ENCODE data around the gene PSMG1.
"Not testable (repeated sequence)": the region's sequence is repeated elsewhere in the genome, so short reads cannot be mapped to it uniquely, and the experiment has no call there.

PSMG1 gene

DNA sequence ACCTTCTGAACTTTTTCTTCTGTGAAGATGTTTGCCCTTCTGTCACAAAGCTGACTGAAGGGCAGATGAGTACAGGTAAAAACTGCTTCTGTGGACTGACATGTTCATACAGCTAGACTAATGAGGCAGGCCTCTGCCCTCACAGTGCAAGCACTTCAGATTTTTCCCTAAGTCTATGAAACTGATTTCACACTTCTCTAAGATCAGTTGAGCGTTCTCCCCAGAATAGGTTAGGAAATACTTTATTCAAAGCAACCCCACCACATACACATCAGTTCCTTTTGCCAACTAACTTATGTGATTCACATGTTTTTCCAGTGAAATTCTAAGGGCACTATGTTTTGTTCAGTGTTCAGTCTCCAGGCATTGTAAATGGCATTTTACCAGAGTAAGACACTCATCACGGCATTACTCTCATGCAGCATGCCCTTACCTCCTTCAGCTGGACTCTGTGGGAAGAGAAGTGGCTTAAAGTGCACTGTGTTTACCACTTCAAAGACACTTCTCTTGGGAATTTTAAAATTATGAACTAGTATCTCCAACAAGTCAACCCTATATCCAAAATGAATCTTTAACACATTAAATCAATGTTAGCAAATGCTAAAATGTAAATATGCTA is 5.4 kb upstream of the PSMG1 start:
- no peak for FAIRE-seq

DNA sequence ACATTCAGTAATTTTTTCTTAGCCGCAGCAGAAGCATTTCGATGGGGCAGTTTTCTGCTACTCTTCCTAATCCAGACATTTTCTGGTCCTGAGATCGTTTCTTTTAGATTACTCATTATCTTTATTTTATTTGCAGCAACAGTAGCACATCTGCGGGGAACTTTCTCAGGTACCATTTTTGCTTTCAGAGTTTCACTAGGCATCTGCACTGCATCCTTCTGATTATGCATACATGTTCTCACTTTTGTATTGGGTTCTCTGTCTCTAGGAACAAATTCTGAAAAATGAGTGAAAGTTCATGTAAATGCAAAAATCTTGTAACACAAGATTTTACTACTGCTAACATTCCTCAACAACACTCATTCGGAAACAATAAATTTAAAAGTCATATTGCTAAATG is 3.9 kb upstream of the PSMG1 start:
- FAIRE-seq: no peak

DNA sequence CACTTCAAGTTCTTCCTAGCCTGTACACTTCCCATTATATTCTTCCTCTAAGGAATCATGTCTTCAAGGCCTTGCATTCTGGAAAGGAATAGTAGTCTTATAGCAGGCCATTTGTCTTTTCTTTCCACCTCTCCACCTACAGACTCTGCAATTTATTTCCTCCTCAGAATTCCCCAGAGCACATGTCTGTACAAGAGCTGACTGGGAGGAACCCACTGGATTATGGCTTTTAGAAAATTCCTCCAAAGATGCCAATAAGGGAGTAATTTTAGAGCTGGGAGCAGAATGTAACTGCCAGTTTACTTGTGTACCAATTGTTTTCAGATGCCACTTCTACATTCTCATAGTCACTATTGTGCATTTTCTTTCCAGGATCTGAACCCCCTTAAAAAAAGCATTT is 3.4 kb upstream of the PSMG1 start:
- FAIRE-seq: no peak

DNA sequence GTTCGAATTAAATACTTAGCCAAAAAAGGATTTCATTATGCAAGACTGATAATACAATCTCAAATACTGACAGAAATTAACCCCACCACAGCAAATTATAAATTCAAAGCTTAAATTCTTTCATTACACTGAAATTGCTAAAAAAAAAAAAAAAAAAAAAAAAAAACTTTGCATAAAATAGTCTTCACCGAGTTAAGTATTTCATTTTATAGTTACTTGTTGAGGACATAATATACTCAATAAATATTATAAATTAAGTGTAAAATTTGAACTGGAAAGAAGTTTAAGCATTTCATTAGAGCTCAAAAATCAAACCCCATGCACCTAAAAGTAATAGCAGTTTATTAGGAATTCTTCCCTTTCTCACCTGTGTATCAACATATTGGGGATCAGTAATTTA is 1.9 kb upstream of the PSMG1 start:
- FAIRE-seq: no peak

DNA sequence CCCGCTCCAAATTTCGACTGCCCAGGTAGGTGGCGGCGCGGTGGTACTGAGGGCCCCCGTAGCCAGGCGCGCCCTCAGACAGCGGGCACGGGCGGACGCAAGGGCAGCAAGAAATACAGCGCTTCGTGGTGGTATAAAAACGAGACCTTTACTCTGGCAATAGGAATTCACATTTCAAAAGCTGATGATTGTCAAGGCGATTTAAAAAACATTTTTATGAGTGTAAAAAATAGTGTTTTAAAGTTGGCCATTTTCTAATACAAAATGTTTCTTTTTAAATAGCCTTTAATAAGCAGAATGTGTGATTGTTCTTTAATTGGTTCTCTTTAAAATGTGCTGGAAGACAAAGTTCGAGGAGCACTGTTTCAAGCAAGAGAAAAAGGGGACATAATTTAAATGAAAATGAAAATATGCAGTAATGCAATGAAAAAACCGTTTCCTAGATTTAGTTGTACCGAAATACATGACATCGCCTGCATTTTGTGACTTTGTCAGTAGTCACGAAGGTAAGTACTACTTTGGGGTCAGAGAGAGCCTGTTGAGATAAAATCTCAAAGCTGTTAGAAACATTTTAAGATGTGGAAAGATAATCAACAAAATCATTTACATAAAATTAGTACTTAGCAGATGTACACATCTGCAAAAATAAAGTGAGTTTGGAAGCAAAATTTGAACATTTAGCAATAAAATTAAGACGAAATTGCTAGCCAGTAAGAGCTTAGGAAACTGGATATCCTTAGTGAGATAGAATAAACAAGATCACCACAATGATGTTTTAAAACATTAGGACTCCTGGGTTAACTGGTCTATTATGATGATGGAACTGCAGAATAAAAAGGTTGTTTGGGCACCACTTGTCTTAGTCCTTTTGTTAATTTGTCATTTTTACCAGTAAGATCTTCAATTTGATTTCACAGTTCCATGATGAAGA is 1.1 kb upstream of the PSMG1 start:
- FAIRE-seq: peak; percentile 37

DNA sequence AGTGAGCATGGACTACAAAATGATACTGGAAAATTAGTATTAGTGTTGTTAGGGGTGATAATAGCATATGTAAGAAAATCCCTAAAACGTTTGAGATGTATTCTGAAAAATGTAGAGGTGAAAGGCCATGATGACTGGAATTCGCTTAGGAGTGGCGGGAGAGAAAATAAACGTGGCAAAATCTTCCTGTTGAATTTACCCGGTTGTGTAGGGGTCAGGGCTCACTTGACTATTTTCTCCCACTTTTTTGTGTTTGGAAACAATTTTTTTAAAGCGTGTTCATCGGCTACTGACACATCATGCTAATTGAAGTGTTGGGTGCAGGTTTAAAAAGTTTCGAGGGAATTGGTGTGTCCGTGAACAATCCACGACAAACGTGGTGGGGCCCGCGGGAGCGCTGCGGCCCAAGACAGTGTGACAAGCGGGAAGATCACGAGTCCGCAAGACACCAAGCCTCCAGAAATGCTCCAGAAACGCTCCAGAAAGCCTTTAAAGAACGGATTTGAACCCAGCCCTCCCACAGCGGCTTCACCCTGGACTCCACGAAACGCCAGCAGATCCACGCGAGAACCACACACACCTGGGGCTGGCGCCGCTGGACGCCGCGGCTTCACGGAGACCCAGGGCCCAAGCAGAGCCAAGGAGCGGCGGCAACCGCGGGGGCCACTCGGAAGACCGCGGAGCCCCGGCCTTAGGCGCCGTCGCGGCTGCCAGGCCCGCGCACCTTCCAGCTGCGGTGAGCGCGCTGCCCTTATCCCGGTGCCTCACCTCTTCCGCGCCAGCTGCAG is 573 bp downstream of the PSMG1 start:
- FAIRE-seq: no peak

DNA sequence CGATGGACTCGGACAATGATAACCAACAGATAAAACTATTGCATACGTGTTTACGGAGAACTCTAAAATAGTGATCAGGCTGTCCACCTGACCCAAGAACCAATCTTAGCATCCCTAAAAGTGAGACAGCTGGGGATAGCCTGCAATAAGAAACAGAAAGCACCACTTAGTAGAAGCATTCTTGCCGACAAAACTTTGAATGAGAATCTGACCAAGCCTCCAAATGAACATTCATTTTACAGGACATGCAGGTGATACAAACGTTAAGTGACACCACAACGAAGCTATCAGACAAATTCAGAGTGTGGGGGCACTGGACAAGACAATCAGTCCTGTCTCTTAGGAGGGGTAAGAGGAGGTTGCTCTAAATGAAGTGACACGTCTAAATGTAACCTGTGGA is 1.2 kb downstream of the PSMG1 start:
- FAIRE-seq: no peak

DNA sequence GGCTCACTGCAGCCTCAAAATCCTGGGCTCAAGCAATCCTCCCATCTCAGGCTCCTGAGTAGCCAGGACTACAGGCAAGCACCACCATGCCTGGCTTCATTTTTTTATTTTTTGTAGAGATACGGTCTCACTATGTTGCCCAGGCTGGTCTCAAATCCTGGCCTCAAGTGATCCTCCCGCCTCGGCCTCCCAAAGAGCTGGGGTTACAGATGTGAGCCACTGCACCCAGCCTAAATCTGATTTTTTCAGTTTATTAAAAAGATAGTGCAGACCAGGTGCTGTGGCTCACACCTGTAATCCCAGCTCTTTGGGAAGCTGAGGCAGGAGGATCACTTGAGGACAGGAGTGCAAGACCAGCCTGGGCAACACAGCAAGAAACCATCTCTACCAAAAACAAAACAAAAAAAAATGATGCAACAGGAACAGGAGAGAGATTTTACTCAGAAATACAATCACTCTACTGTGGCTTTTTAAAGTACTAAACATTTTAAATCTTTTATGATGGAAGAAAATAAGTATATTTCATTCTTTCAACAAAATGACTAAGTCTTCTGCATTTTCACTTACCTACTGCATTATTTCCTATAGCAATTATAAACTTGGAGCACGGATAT is 1.9 kb downstream of the PSMG1 start:
- FAIRE-seq: no peak

DNA sequence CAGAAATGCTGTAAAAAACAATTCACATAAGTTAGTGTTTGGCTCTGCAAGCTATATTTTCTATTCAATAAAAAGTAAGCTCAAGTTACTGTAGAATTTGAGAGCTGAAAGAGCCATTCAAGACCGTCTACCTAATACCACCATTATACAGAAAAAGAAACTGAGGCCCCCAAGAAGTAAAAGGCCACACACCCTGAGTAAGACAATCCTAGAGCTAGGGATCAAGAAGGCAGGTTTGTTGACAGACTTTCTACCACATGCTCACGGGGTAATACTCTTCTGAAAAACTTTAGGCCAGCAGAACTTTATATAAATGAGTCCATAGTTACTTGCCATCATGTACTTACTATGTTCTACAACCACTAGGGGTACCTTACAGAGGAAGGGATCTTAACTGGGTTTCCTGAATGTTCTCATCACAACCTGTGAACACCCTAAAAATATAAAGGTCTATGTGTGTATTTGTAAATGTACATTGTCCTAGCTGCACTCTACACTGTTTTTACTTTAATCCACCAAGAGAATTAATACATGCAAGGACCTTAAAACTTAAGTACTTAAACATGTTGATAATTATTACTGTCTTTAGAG is 2.7 kb downstream of the PSMG1 start:
- FAIRE-seq: no peak

DNA sequence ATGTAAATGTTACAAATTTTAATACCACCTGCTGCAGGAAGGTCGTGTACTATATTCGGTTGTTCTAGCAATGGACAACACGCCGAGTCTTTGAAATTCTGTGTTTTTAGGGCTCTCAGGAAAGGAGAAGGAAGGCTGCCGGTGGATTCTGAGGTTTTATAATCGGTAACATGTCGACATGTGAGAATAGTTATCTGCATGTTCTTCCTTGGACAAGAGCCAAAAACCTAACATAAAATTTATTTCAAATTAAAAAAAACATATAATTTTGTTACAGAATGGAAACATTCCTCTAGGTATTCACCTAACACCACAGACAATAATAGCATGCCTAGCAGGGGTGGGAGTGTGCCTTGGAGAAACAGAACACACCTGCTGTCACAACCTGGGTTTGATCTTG is 4.8 kb downstream of the PSMG1 start:
- no peak for FAIRE-seq

DNA sequence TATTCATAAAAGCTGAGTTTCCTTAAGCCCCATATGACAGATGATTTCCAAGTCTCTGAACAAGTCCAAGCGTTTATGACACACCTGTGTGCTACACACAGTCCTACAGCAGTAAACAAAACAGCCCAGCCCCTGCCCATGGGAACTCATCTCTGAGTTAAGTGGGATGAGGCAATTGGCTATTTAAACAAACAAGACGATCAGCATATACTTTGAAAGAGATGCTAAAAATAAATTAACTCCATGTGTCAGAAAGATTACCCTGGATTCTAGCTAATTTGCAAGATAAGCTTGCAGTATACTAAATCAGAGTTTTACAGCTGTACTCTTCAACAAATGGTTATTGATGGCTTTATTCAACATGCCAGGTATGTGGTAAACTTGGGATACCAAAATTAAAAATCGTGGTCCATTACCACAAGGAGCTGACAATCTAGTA is 7.0 kb downstream of the PSMG1 start:
- FAIRE-seq: no peak

DNA sequence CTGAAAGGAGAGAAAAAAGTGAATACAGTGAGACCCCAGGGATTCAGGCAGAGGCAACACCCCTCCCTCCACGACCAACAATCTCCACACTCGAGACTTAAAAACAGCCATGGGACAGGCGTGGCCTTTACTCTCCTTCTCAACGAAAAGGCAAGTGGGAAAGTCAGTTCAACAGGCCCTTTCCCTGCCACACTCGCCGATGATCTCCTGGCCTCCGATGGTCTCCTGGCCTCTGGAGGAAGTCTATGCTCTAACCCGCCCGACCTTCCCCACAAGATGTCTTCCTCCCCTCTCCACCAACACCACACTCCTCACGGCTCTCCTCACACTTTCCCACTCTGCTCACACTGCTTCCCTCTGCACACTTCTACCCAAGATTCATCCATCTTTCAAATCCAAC is 7.6 kb downstream of the PSMG1 start:
- FAIRE-seq: no peak

DNA sequence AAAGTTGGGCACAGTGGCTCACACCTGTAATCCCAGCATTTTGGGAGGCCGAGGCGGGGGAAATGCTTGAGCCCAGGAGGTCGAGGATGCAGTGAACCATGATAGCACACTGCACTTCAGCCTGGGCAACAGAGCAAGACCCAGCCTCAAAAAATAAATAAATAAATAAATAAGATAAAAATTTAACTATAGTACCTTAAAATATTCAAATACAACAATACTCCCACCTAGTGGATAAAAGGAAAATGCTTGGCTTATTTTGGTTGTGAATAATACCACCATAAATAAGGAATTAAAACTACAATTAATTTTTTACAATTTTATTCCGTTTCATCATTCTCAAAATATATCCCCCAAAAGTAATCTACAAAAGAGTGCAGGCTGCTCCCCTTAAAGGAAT is 8.1 kb downstream of the PSMG1 start:
- peak; percentile 83 for FAIRE-seq

DNA sequence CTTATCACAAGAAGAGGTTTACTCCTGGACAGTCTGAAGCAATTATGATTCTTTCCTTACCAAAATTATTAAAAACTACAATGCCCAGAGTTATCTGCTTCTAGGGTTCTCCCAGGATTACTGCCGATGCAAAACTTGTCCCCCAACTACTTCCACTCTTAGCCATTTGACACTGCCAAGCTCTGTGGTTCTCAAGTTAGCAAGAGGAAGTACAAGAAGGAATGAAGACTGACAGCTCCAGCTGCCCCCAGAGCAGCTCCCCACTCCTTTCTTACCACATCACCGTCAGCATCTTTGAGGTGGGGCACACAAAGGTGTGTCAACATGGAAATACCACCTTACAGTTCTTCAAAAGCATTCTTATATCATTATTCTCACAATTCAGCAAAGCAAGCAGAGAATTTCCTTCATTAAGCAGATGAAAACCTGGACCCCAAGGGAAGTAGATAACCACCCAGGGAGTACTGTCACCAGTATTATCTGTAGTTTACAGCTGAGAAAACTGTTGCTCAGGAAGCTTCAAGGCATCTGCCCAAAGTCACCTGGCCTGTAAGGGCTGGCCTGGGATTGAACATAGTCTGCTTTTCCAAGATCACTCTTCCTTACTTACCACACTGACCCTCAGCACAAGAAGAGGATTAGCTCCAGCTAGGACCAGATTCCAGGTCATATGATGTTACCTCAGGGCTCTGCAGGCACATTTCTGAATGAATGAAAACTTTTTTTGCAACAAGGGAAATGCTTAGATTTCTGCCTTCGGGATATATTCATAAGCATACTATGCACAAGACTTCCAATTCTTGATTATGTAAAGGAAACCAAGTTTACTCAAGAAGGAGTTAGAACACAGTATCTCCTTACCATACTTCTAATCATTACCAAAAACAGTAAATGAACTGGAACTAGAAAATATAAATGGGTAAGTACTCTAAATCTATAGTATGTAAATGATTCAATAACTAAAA is 9.3 kb downstream of the PSMG1 start:
- FAIRE-seq: no peak

DNA sequence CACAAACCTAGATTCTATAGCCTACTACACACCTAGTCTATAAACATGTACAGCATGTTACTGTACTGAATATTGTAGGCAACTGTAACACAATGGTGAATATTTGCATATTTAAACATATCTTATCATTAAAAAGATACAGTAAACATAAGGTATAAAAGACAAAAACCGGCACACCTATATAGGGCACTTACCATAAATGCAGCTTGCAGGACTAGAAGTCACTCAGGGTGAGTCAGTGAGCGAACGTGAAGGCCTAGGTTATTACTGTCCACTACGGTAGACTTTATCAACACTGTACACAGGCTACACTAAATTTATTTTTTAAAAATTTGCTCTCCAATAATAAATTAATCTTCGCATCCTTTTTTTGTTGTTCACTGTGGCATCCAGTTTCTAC is 13.3 kb downstream of the PSMG1 start:
- FAIRE-seq: no peak

DNA sequence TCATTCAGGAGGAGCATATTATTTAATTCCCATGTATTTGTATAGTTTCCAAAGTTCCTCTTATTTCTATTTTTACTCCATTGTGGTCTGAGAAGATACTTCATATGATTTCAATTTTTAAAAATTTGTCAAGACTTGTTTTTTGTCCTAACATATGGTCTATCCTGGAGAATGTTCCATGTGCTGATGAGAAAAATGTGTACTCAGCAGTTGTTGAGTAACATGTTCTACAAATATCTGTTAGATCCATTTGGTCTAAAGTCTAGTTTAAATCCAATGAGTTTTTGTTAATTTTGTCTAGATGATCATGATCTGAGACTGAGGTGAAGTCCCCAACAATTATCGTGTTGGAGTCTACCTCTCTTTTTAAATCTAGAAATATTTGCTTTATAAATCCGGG is 14.5 kb downstream of the PSMG1 start:
- FAIRE-seq: no peak

DNA sequence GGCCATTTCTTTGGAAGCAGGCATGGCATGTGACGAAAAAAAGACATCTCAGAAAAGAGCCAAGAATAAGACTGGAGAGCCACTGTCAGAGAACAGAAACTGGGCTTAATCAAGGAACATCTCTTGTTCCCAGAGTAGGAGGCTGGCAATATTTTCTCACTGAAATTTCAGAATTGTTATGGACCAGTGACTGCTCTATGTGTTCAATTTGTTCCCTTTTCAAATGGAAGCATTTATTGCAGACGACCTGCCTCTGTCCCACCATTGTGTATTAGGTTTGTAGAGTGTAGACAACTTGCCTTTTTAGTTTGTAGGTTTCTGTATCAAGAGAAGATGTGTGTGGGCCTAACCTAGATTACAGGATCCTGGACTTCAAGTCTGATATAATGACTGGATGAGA is 18.7 kb downstream of the PSMG1 start:
- no peak for FAIRE-seq

DNA sequence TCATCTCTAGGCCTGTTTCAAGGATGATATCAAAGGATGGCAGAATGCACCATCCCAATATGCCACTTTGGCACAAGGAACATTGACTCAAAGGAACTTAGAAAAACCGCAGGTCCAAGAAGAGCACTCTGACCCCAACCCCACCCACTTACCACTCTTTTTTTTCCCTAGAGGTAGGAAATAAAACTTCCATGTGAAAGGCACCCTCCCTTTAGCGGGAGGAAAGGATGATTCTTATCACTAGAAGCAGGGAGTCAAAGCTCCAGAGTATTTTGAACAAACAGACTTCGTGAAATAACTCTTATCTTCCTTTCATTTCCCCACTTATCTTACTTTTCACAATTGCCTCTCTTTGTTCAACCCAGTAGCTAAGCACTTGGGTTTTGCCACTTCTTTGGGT is 22.2 kb downstream of the PSMG1 start:
- no peak for FAIRE-seq

DNA sequence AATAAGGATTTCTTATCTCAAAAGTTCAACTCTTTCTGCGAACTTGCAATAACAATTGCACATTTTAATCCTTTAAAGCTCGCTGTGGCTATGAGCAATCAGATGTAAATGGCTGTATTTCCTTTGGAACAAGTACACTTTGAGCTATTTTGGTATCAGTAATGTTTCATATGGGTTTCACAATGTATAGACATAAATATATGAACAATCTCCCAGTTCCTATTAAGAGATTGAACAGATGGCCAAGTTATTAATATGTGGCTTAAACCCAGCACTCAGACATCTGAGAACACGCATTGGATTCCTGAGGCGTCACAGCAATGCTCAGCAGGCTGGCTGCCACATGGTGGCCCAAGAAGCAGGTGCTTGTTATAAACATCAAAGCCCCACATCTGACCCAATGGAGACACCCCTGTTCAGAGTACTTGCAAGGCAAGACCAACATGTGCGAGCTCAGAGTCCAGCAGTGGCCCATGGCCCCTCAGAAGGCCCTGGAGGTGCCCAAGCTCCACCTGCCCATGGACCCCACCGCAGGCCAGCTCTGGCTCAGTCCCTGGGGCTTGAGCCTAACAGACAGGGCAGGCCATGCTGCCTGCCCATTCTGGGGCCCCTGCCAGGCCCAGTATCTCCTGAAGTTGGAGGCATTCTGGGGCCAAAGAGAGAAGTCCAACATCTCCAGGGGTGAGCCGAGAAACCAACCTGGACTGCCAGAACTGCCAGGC is 23.7 kb downstream of the PSMG1 start:
- no peak for FAIRE-seq

DNA sequence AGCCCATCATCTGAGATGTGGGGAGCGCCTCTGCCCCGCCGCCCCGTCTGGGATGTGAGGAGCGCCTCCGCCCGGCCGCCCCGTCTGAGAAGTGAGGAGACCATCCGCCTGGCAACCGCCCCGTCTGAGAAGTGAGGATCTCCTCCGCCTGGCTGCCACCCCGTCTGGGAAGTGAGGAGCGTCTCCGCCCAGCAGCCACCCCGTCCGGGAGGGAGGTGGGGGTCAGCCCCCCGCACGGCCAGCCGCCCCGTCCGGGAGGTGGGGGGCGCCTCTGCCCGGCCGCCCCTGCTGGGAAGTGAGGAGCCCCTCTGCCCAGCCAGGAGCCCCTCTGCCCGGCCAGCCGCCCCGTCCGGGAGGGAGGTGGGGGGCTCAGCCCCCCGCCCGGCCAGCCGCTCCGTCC is 26.0 kb downstream of the PSMG1 start:
- not testable (repeated sequence) for FAIRE-seq

DNA sequence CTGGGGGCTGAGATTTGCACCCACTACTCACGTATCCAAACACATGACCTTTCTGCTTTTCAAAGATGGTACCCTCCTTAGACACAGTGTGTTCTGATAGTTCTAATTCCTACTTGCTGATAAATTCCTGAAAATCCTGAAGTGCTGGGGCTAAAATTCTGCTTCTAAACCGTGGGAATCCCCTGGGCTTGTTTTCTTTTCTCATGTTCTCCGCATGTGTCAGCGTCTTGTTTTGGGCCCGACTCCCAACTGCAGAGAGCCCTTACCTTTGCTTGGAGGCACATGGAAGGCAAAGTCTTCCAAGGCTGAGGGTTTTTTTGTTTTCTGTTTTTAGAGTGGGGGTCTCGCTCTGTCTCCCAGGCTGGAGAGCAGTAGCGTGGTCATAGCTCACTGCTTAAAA is 27.2 kb downstream of the PSMG1 start:
- FAIRE-seq: no peak

Measured in endometrium (tissue), 2 donors.